PC-9 (cell line): Measurements from ENCODE around the gene MAL.

Source experiments
- EZH2 ChIP-seq: fragments of 200-600 bp; sonication (generic); IDR thresholded peaks from 2 replicates; pipeline ENCODE4 v1.8.0; 2017; ENCODE audit warnings: antibody characterized with exemption, low read depth
- TF ChIP-seq, protein P1 (sequence below): fragments of 200-600 bp; sonication (generic); conservative IDR thresholded peaks from 2 replicates; pipeline ENCODE4 v1.6.1; 2017; ENCODE audit warnings: mixed run types, antibody characterized with exemption, mild to moderate bottlenecking, moderate library complexity

DNA sequence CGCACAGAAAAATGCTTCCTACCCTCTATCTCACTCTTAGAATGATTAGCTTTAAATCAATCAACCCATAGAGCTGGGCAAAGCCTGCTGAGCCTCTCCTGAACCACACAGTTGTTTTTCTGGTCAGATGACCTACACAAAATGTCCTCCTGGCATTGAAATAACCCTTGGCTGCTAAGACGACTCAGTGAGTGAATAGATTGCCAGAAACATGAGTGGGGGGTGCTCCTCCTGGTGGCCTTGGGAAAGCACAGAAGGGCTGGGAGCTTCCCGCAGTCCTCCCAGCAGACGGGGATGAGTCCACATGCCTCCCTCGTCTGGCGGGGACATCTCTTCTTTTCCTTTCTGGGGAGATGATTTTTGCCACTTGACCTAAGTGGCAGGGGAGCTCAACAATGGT is 14.9 kb downstream of the MAL start:
- TF ChIP-seq, protein P1, sequence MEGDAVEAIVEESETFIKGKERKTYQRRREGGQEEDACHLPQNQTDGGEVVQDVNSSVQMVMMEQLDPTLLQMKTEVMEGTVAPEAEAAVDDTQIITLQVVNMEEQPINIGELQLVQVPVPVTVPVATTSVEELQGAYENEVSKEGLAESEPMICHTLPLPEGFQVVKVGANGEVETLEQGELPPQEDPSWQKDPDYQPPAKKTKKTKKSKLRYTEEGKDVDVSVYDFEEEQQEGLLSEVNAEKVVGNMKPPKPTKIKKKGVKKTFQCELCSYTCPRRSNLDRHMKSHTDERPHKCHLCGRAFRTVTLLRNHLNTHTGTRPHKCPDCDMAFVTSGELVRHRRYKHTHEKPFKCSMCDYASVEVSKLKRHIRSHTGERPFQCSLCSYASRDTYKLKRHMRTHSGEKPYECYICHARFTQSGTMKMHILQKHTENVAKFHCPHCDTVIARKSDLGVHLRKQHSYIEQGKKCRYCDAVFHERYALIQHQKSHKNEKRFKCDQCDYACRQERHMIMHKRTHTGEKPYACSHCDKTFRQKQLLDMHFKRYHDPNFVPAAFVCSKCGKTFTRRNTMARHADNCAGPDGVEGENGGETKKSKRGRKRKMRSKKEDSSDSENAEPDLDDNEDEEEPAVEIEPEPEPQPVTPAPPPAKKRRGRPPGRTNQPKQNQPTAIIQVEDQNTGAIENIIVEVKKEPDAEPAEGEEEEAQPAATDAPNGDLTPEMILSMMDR: no peak
- TF ChIP-seq EZH2: no peak
